HepG2 (cell line): Measurements from ENCODE around the gene TK2. TPM values are rescaled to one million over a fixed set of nuclear protein-coding genes. Genes with fewer than 3 reads are reported as not detected.

Source experiments
- ATAC-seq: fragments of 200-7000 bp; cut with Tn5 transposase; 3 replicates; pipeline ENCODE4 v1.9.1; 2020; ENCODE audit warnings: mild to moderate bottlenecking, moderate library complexity
- BruUV-seq: library from RNA; stranded (reverse); fragments of 400-500 nt; replicated peaks from 2 replicates; lab custom pipeline; 2021; lab: Mats Ljungman, UMichigan
- CTCF ChIA-PET: fragments of 300-600 bp; formaldehyde crosslinking; extraction: SDS; loops from one replicate; lab custom pipeline; 2021; ENCODE audit warnings: low total read pairs, inconsistent platforms, low intra/inter-chr PET ratio; lab: Yijun Ruan, JAX
- POLR2A ChIA-PET: fragments of 350-600 bp; sonication (Branson Sonifier 250); formaldehyde crosslinking; loops from one replicate; lab custom pipeline; 2020; ENCODE audit warnings: antibody characterized with exemption, inconsistent platforms; lab: Yijun Ruan, JAX
- DNase-seq: peaks from one replicate; pipeline ENCODE4 v3.0.0-alpha.2; 2015; ENCODE audit warnings: low spot score
- FAIRE-seq: peaks from 3 replicates; lab custom pipeline; 2011; peaks lifted over from hg19 to GRCh38; lab: Jason Lieb, UNC
- H2AFZ ChIP-seq: one replicate; pipeline ENCODE4 v1.6.1; 2011; ENCODE audit warnings: low read length, inconsistent platforms
- H3K27ac ChIP-seq: fragments of 300-600 bp; 3 replicates; pipeline ENCODE4 v1.8.0; 2011; ENCODE audit warnings: mixed run types, mild to moderate bottlenecking, mixed read lengths, low read length, inconsistent platforms; ENCODE audit not compliant: insufficient read depth; ENCODE audit errors: extremely low read length
- H3K27me3 ChIP-seq, 2 experiments: fragments of 200-600 bp in 1 of 2; 2 replicates in 1 of 2; 3 replicates in 1 of 2; pipeline versions ENCODE4 v1.6.0 to v1.8.0; 2011; ENCODE audit warnings: low read length in 2 of 2, mild to moderate bottlenecking in 2 of 2, moderate library complexity in 2 of 2, inconsistent platforms in 1 of 2; ENCODE audit not compliant: insufficient read depth in 2 of 2, control insufficient read depth in 1 of 2
- H3K36me3 ChIP-seq, 2 experiments: fragments of 200-600 bp in 1 of 2; replicated peaks in 1 of 2; 2 replicates in 1 of 2; 3 replicates in 1 of 2; pipeline versions ENCODE4 v1.5.1 to v1.8.0; 2011; ENCODE audit warnings: low read length in 2 of 2, inconsistent platforms in 1 of 2; ENCODE audit not compliant: insufficient read depth in 2 of 2, control insufficient read depth in 1 of 2
- H3K4me1 ChIP-seq: 2 replicates; pipeline ENCODE4 v1.5.1; 2012; ENCODE audit warnings: low read length, inconsistent platforms; ENCODE audit not compliant: insufficient read depth
- H3K4me2 ChIP-seq: 2 replicates; pipeline ENCODE4 v1.6.0; 2011; ENCODE audit warnings: low read depth, low read length, inconsistent platforms
- H3K4me3 ChIP-seq, 3 experiments: fragments of 200-600 bp in 1 of 3; sonication (generic), shearing (Covaris generic) in 1 of 3; replicated peaks in 1 of 3; 2 replicates each; pipeline ENCODE4 v1.5.1; 2011 to 2016; ENCODE audit warnings: low read length in 3 of 3, inconsistent platforms in 2 of 3, low read depth in 2 of 3, mild to moderate bottlenecking in 2 of 3, control low read depth in 1 of 3, mixed read lengths in 1 of 3; ENCODE audit not compliant: insufficient read depth in 1 of 3
- H3K79me2 ChIP-seq: one replicate; pipeline ENCODE4 v1.6.1; 2011; ENCODE audit warnings: low read length, inconsistent platforms; ENCODE audit not compliant: insufficient read depth
- H3K9ac ChIP-seq: 2 replicates; pipeline ENCODE4 v1.6.0; 2011; ENCODE audit warnings: mild to moderate bottlenecking, low read depth, low read length, inconsistent platforms; ENCODE audit not compliant: insufficient read depth
- H3K9me3 ChIP-seq: 2 replicates; pipeline ENCODE4 v1.5.1; 2012; ENCODE audit warnings: mild to moderate bottlenecking, low read length
- H4K20me1 ChIP-seq: 2 replicates; pipeline ENCODE4 v1.6.0; 2011; ENCODE audit warnings: inconsistent platforms, mild to moderate bottlenecking, low read length, moderate library complexity; ENCODE audit not compliant: insufficient read depth
- ERF ChIP-seq: IDR thresholded peaks from 2 replicates; pipeline ENCODE4 v1.6.1; 2018; ENCODE audit warnings: missing biosample characterization, missing genetic modification reagents
- FOXK1 ChIP-seq: sonication (generic); formaldehyde crosslinking; IDR thresholded peaks from 2 replicates; pipeline ENCODE4 v1.4.0; 2020; ENCODE audit warnings: low read depth, missing genetic modification reagents, borderline replicate concordance
- HMGXB4 ChIP-seq, 2 experiments: sonication (generic) in 1 of 2; formaldehyde crosslinking in 1 of 2; IDR thresholded peaks; 2 replicates each; pipeline versions ENCODE4 v1.4.0 to v1.6.1; 2018 to 2020; ENCODE audit warnings: missing genetic modification reagents in 2 of 2, borderline replicate concordance in 1 of 2, low read depth in 1 of 2, mild to moderate bottlenecking in 1 of 2, missing biosample characterization in 1 of 2
- PCBP2 ChIP-seq: fragments of 200-400 bp; formaldehyde crosslinking; optimal IDR thresholded peaks from 2 replicates; pipeline ENCODE3; 2018; ENCODE audit warnings: low read length, low read depth; ENCODE audit not compliant: poor library complexity, severe bottlenecking
- ZBTB4 ChIP-seq: sonication (generic); formaldehyde crosslinking; IDR thresholded peaks from 2 replicates; pipeline ENCODE4 v1.4.0; 2020; ENCODE audit warnings: missing genetic modification reagents, mild to moderate bottlenecking, borderline replicate concordance
- ZFP62 ChIP-seq: sonication (generic); formaldehyde crosslinking; IDR thresholded peaks from 2 replicates; pipeline ENCODE4 v1.4.0; 2020; ENCODE audit warnings: missing genetic modification reagents
- ZFP82 ChIP-seq: sonication (generic); formaldehyde crosslinking; IDR thresholded peaks from 2 replicates; pipeline ENCODE4 v1.5.1; 2020; ENCODE audit warnings: mild to moderate bottlenecking, missing genetic modification reagents, borderline replicate concordance
- ZNF512 ChIP-seq: sonication (generic); formaldehyde crosslinking; IDR thresholded peaks from 2 replicates; pipeline ENCODE4 v1.4.0; 2020; ENCODE audit warnings: mild to moderate bottlenecking, missing genetic modification reagents
- ZNF720 ChIP-seq: sonication (generic); formaldehyde crosslinking; IDR thresholded peaks from 2 replicates; pipeline ENCODE4 v1.4.0; 2020; ENCODE audit warnings: missing genetic modification reagents
- ZNF775 ChIP-seq: sonication (generic); formaldehyde crosslinking; IDR thresholded peaks from 2 replicates; pipeline ENCODE4 v1.4.0; 2020; ENCODE audit warnings: missing genetic modification reagents, mild to moderate bottlenecking, moderate library complexity, borderline replicate concordance
- WGBS: methylation state at CpG from one replicate; pipeline ENCODE4 v1.1.6; 2017; ENCODE audit warnings: low lambda C conversion rate; 5-methylcytosine and 5-hydroxymethylcytosine counted together
- in situ Hi-C: cut with HindIII; loops from 2 replicates; pipeline ENCODE4 v1.10.0; 2017; ENCODE audit warnings: low pct_unique_long_range_greater_than_20kb; ENCODE audit not compliant: extremely low pct_ligation_motif_present
- intact Hi-C: fragments of 100-400 bp; cut with micrococcal nuclease; formaldehyde crosslinking; loops from one replicate; pipeline ENCODE4 v1.10.0; 2022; ENCODE audit not compliant: unreplicated experiment
- polyA plus RNA-seq, 8 experiments: library from polyadenylated mRNA; depleted of rRNA in 3 of 8; stranded (reverse) in 7 of 8; unstranded in 1 of 8; fragments of >200 nt; fragmentation: Illumina TruSeq in 4 of 8; extraction: Trizol in 4 of 8; gene quantifications; 2 replicates each; pipeline versions ENCODE4 v1.2.1 to v1.2.3, GENCODE V29; 2011 to 2016; ENCODE audit warnings: low read depth in 4 of 8, missing spikeins in 1 of 8, mixed read lengths in 1 of 8; ENCODE audit not compliant: insufficient read depth in 1 of 8
- total RNA-seq, 5 experiments: library from RNA; depleted of rRNA; stranded (reverse); fragments of >200 nt; fragmentation: Illumina TruSeq; extraction: Trizol; gene quantifications; 2 replicates each; pipeline ENCODE4 v1.2.3, GENCODE V29; 2016; ENCODE audit warnings: low read depth in 1 of 5

TK2 gene
- total and polyA plus RNA-seq, 2 of the 13 experiments (the other 11 are each of a cell fraction or from before 2014, with no cell fraction given), result 18.7 to 21.0 TPM

- ATAC-seq (no peak), DNase-seq (no peak), FAIRE-seq (no peak)
- H4K20me1 ChIP-seq, result no peaks in the 10 kb centered on the region
- ChIA-PET CTCF (no interaction called here), POLR2A (interaction anchor here (1.1 to 1.4 kb wide), 2 partner anchors 9 to 22 kb away, joined by 3 to 5 read pairs; partner anchors contain the start of gene CKLF)
- H3K4me1 ChIP-seq, result peaks cover 19% of the 10 kb centered on the region
- no peaks in the 10 kb centered on the region for H3K27me3 ChIP-seq
- in situ Hi-C loops, result no loop called here
- no TSS peak for BruUV-seq
- no peaks in the 10 kb centered on the region for H3K79me2 ChIP-seq
- TF ChIP-seq ERF (CRISPR knock-in tag) (no peak), HMGXB4 (CRISPR knock-in tag; IDR thresholded peaks at IDR 0.05; ENCODE audit: borderline replicate concordance in 1 of 2, low read depth in 1 of 2) (no peak), ZNF720 (no peak), ZBTB4 (no peak), ZNF512 (CRISPR knock-in tag) (no peak), ZFP62 (no peak), ZFP82 (CRISPR knock-in tag) (no peak), ZNF775 (no peak), FOXK1 (no peak), PCBP2 (no peak)
- H3K4me3 ChIP-seq, result no peak overlapping the region
- no peaks in the 10 kb centered on the region; a peak in 2 of 5 replicates for H3K36me3 ChIP-seq
- H3K9me3 ChIP-seq, result no peaks in the 10 kb centered on the region
- H3K4me2 ChIP-seq, result no peak overlapping the region
- no peak overlapping the region for H3K9ac ChIP-seq
- H2AFZ ChIP-seq, result no peak overlapping the region
- WGBS, result 89% methylated on average over 6 of the region's 6 CpGs
- intact Hi-C loops, result no loop called here
- no peak overlapping the region for H3K27ac ChIP-seq
Measured at GRCh38 chr16:66543541-66543940, 6.4 kb downstream of the TK2 start.
